GM23338 (cell line): ENCODE results near the gene BICDL2. TPM values are rescaled to one million over a fixed set of nuclear protein-coding genes. Genes with fewer than 3 reads are reported as not detected.
"Not testable (repeated sequence)": the region's sequence is repeated elsewhere in the genome, so short reads cannot be mapped to it uniquely, and the experiment has no call there.

Experiments
- ATAC-seq: fragments of 200-7000 bp; cut with Tn5 transposase; 3 replicates; pipeline ENCODE4 v1.9.1; 2020
- DNase-seq: peaks from one replicate; pipeline ENCODE4 v3.0.0-alpha.2; 2015; ENCODE audit warnings: low spot score
- H2AFZ ChIP-seq: fragments of 200-600 bp; sonication (generic); 2 replicates; pipeline ENCODE4 v1.8.0; 2016; ENCODE audit warnings: antibody characterized with exemption, mild to moderate bottlenecking, moderate library complexity
- H3F3A ChIP-seq: fragments of 200-600 bp; sonication (generic); replicated peaks from 2 replicates; pipeline ENCODE4 v1.8.0; 2017; ENCODE audit warnings: antibody characterized with exemption, mixed run types, low read depth
- H3K27ac ChIP-seq: fragments of 200-600 bp; sonication (generic); 2 replicates; pipeline ENCODE4 v1.6.1; 2016; ENCODE audit warnings: low read depth
- H3K27me3 ChIP-seq: fragments of 200-600 bp; sonication (generic); 2 replicates; pipeline ENCODE4 v1.8.0; 2016; ENCODE audit warnings: mild to moderate bottlenecking, mixed run types, moderate library complexity; ENCODE audit not compliant: insufficient read depth
- H3K36me3 ChIP-seq: fragments of 200-600 bp; sonication (generic); 2 replicates; pipeline ENCODE4 v1.8.0; 2016; ENCODE audit warnings: mild to moderate bottlenecking; ENCODE audit not compliant: insufficient read depth
- H3K4me1 ChIP-seq: fragments of 200-600 bp; sonication (generic); 2 replicates; pipeline ENCODE4 v1.8.0; 2016; ENCODE audit warnings: mild to moderate bottlenecking, moderate library complexity; ENCODE audit not compliant: insufficient read depth
- H3K4me2 ChIP-seq: fragments of 200-600 bp; sonication (generic); 2 replicates; pipeline ENCODE4 v1.7.1; 2017; ENCODE audit warnings: mixed run types
- H3K4me3 ChIP-seq: fragments of 200-600 bp; sonication (generic); 2 replicates; pipeline ENCODE4 v1.6.1; 2016; ENCODE audit warnings: mixed run types
- H3K79me2 ChIP-seq: fragments of 200-600 bp; sonication (generic); replicated peaks from 2 replicates; pipeline ENCODE4 v1.8.0; 2017; ENCODE audit warnings: mild to moderate bottlenecking; ENCODE audit not compliant: insufficient read depth
- H3K9me2 ChIP-seq: fragments of 200-600 bp; sonication (generic); 2 replicates; pipeline ENCODE4 v1.8.0; 2017; ENCODE audit not compliant: insufficient read depth
- H4K20me1 ChIP-seq: fragments of 200-600 bp; sonication (generic); replicated peaks from 2 replicates; pipeline ENCODE4 v1.8.0; 2017; ENCODE audit warnings: mild to moderate bottlenecking; ENCODE audit not compliant: insufficient read depth
- H3K27ac Mint-ChIP-seq: 2 replicates; pipeline ENCODE4 v1.8.0; 2020; ENCODE audit warnings: inconsistent platforms, mild to moderate bottlenecking, moderate library complexity, mixed read lengths
- H3K27me3 Mint-ChIP-seq: 3 replicates; pipeline ENCODE4 v1.8.0; 2022; ENCODE audit warnings: low read depth, mild to moderate bottlenecking, moderate library complexity, mixed read lengths, inconsistent platforms; ENCODE audit not compliant: insufficient read depth, poor library complexity
- H3K36me3 Mint-ChIP-seq: 3 replicates; pipeline ENCODE4 v1.8.0; 2021; ENCODE audit warnings: low read depth, mild to moderate bottlenecking, inconsistent platforms, moderate library complexity, mixed read lengths
- H3K4me1 Mint-ChIP-seq: 3 replicates; pipeline ENCODE4 v1.8.0; 2020; ENCODE audit warnings: mild to moderate bottlenecking, inconsistent platforms, mixed read lengths
- H3K4me3 Mint-ChIP-seq: 3 replicates; pipeline ENCODE4 v1.8.0; 2021; ENCODE audit warnings: moderate library complexity, mild to moderate bottlenecking, inconsistent platforms, mixed read lengths
- H3K9me3 Mint-ChIP-seq: 3 replicates; pipeline ENCODE4 v1.8.0; 2020; ENCODE audit warnings: moderate library complexity, mild to moderate bottlenecking, inconsistent platforms, mixed read lengths
- CTCF ChIP-seq, 2 experiments: fragments of 200-600 bp in 1 of 2; sonication (generic) in 1 of 2; conservative IDR thresholded peaks; 2 replicates each; pipeline versions ENCODE4 v1.5.1 to v1.6.1; 2016 to 2017; ENCODE audit warnings: antibody characterized with exemption in 2 of 2, low read depth in 2 of 2, mild to moderate bottlenecking in 2 of 2, moderate library complexity in 1 of 2
- NANOG ChIP-seq: IDR thresholded peaks from 2 replicates; pipeline ENCODE4 v1.6.1; 2016; ENCODE audit warnings: antibody characterized with exemption, borderline replicate concordance
- POLR2AphosphoS5 ChIP-seq: IDR thresholded peaks from 2 replicates; pipeline ENCODE4 v1.6.1; 2016; ENCODE audit warnings: antibody characterized with exemption, low read depth
- polyA plus RNA-seq: library from polyadenylated mRNA; unstranded; fragments of >200 nt; fragmentation: Nextera tagmentation; extraction: Ambion mirVana; gene quantifications from 2 replicates; pipeline ENCODE4 v1.2.1, GENCODE V29; 2016
- total RNA-seq: library from RNA; depleted of rRNA; stranded (reverse); fragments of >200 nt; shearing (Covaris generic); gene quantifications from 2 replicates; pipeline ENCODE4 v1.2.3, GENCODE V29; 2014

The BICDL2 gene
- total and polyA plus RNA-seq, 2 experiments from 2014 or later: 12.7 to 18.4 TPM

GRCh38 chr16:3053330-3053710 lies 16.6 kb upstream of the BICDL2 start:
- ATAC-seq: peak; percentile 58
- H3K4me1 Mint-ChIP-seq: peaks cover 18% of the 10 kb centered on the region
- peaks cover 11% of the 10 kb centered on the region for H3K27me3 Mint-ChIP-seq

GRCh38 chr16:3052571-3053329 lies 16.0 kb upstream of the BICDL2 start:
- not testable (repeated sequence) for H3K4me3 Mint-ChIP-seq, H3K79me2 ChIP-seq, H3K9me2 ChIP-seq, H3K4me1 ChIP-seq, H3K36me3 ChIP-seq, H3K4me2 ChIP-seq, H3K27ac Mint-ChIP-seq, H2AFZ ChIP-seq, H3K9me3 Mint-ChIP-seq, H4K20me1 ChIP-seq, H3K27ac ChIP-seq, H3K4me3 ChIP-seq, ATAC-seq, DNase-seq
- H3K4me1 Mint-ChIP-seq: peaks cover 18% of the 10 kb centered on the region
- H3K36me3 Mint-ChIP-seq: peaks cover 51% of the 10 kb centered on the region
- peaks cover 17% of the 10 kb centered on the region for H3K27me3 Mint-ChIP-seq
- peaks cover 13% of the 10 kb centered on the region for H3F3A ChIP-seq
- peaks cover 18% of the 10 kb centered on the region for H3K27me3 ChIP-seq

More at GRCh38 chr16:3053330-3053710, 16.6 kb upstream of the BICDL2 start:
- H3K36me3 Mint-ChIP-seq: peaks cover 49% of the 10 kb centered on the region
- H3K79me2 ChIP-seq, H3F3A ChIP-seq, H3K36me3 ChIP-seq, H3K4me1 ChIP-seq, H3K9me2 ChIP-seq, H2AFZ ChIP-seq, H4K20me1 ChIP-seq, H3K4me3 Mint-ChIP-seq, H3K4me2 ChIP-seq, H3K27ac Mint-ChIP-seq, H3K27ac ChIP-seq, H3K9me3 Mint-ChIP-seq, H3K4me3 ChIP-seq: not testable (repeated sequence)
- peak in 1 of 2 experiments; percentile 52; a peak in 2 of 4 replicates for TF ChIP-seq CTCF (conservative IDR thresholded peaks at IDR 0.05; ENCODE audit: low read depth in 2 of 2)
- peak; percentile 28 for DNase-seq
- peaks cover 13% of the 10 kb centered on the region for H3K27me3 ChIP-seq

GRCh38 chr16:3051494-3051893 lies 14.8 kb upstream of the BICDL2 start:
- Mint-ChIP-seq H3K27ac (no peak overlapping the region), H3K4me1 (peaks cover 18% of the 10 kb centered on the region), H3K27me3 (peaks cover 24% of the 10 kb centered on the region), H3K9me3 (peaks cover 4% of the 10 kb centered on the region; the same call in 2 of the 3 replicates), H3K36me3 (peaks cover 46% of the 10 kb centered on the region), H3K4me3 (no peak overlapping the region)
- ATAC-seq (no peak), DNase-seq (no peak)
- TF ChIP-seq NANOG: no peak
- TF ChIP-seq POLR2AphosphoS5: 0 out of 2 replicates have a peak, but pooled peaks have one; percentile 9
- H2AFZ ChIP-seq: no peak overlapping the region
- peaks cover 7% of the 10 kb centered on the region for H4K20me1 ChIP-seq
- H3K36me3 ChIP-seq: no peaks in the 10 kb centered on the region
- H3K4me3 ChIP-seq: no peak overlapping the region
- H3K27me3 ChIP-seq: peaks cover 27% of the 10 kb centered on the region
- no peaks in the 10 kb centered on the region; the same call in 1 of the 2 replicates for H3K79me2 ChIP-seq
- peaks cover 11% of the 10 kb centered on the region for H3F3A ChIP-seq
- no peaks in the 10 kb centered on the region for H3K9me2 ChIP-seq
- peaks cover 9% of the 10 kb centered on the region; the same call in 1 of the 2 replicates for H3K4me1 ChIP-seq
- H3K4me2 ChIP-seq: no peak overlapping the region
- no peak overlapping the region for H3K27ac ChIP-seq
